ENCODE measurements around the gene PSPH.

PSPH gene

DNA sequence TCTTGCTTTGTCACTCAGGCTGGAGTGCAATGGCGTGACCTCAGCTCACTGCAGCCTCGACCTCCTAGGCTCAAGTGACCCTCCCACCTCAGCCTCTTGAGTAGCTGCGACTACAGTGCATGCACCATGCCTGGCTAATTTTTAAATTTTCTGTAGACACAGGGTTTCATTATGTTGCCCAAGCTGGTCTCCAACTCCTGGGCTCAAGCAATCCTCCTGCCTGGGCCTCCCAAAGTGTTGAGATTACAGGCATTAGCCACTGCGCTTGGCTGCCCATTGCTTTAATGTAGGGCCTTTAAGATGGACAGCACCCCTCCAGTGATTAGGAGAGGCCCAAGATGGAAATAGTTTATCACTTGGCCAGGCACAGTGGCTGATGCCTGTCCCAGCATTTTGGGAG, 47.5 kb downstream of the PSPH start:
- DNase-seq, result no peak
- peaks cover 15% of the 10 kb centered on the region for H3K36me3 Mint-ChIP-seq (ENCODE audit: low read depth)
- no peaks in the 10 kb centered on the region for H3K9me3 Mint-ChIP-seq
- no peak overlapping the region for H3K27ac Mint-ChIP-seq
- no peaks in the 10 kb centered on the region for H3K27me3 Mint-ChIP-seq
- peaks cover 17% of the 10 kb centered on the region for H3K4me1 Mint-ChIP-seq (ENCODE audit: low read depth)
- H3K4me3 Mint-ChIP-seq, result no peak overlapping the region

DNA sequence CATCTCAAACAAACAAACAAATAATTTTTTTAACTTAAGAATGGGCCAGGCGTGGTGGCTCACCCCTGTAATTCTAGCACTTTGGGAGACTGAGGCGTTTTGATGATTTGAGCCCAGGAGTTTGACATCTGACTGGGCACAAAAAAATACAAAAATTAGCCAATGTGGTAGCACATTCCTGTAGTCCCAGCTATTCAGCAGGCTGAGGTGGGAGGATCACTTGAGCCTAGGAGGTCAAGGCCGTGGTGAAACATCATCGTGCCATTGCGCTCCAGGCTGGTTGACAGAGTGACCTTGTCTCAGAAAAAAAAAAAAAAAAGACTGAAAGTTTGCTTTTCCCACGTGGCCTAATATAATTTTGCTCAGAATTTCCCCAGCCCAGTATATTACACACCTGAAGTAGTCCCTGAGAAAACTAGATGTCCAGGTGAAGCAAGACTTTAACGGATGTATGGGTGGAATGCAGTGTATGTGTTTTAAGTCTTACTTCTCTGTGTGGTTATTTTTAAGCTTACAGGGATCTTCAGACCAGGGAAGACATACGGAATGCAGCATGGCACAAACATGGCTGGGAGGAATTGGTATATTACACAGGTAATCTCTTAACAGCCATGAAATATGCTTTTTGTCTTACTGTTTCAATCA, 54.3 kb downstream of the PSPH start:
- Mint-ChIP-seq H3K27me3 (no peaks in the 10 kb centered on the region), H3K36me3 (ENCODE audit: low read depth) (peaks cover 69% of the 10 kb centered on the region), H3K4me1 (ENCODE audit: low read depth) (peaks cover 19% of the 10 kb centered on the region), H3K9me3 (no peaks in the 10 kb centered on the region), H3K27ac (peak overlapping the region; percentile 57), H3K4me3 (no peak overlapping the region)
- no peak for DNase-seq

DNA sequence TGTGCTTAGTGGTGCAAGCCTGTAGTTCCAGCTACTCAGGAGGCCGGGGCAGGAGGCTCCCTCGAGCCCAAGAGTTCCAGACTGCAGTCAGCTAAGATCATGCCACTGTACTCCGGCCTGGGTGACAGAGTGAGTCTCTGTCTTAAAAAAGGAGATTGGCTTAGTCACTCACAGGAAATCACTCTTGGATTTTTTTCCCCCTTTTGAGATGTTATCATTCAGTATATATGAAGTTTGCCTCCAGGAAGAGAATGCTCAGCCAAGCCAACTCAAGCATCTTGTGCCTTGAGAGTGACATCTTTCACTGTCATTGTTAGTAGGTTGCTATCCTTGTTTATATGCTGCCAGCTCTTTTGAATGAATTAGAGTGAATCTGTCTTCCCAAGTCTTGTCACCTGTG, 58.9 kb downstream of the PSPH start:
- Mint-ChIP-seq H3K4me1 (ENCODE audit: low read depth) (no peaks in the 10 kb centered on the region), H3K9me3 (no peaks in the 10 kb centered on the region), H3K4me3 (no peak overlapping the region), H3K27ac (peak overlapping the region; percentile 42), H3K27me3 (no peaks in the 10 kb centered on the region), H3K36me3 (ENCODE audit: low read depth) (peaks cover 78% of the 10 kb centered on the region)
- no peak for DNase-seq

DNA sequence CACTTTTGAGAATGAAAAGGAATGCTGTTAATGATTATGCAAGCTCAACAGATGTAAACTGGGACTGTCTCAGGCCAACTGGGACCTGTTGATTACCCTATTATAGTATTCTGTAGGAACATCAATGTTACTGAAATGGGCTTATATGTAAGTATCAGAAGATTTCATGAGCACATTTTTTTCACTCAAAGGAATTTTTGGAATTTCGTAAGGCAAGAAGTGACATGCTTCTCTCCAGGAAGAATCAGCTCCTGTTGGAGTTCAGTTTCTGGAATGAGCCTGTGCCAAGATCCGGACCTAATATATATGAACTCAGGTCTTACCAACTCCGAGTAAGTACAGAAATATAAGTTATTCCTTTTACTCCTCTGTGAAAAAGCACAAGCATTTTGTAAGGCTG, 67.7 kb downstream of the PSPH start:
- Mint-ChIP-seq H3K36me3 (ENCODE audit: low read depth) (peaks cover 75% of the 10 kb centered on the region), H3K27me3 (no peaks in the 10 kb centered on the region), H3K27ac (no peak overlapping the region), H3K9me3 (no peaks in the 10 kb centered on the region), H3K4me3 (no peak overlapping the region), H3K4me1 (ENCODE audit: low read depth) (no peaks in the 10 kb centered on the region)
- DNase-seq, result no peak

DNA sequence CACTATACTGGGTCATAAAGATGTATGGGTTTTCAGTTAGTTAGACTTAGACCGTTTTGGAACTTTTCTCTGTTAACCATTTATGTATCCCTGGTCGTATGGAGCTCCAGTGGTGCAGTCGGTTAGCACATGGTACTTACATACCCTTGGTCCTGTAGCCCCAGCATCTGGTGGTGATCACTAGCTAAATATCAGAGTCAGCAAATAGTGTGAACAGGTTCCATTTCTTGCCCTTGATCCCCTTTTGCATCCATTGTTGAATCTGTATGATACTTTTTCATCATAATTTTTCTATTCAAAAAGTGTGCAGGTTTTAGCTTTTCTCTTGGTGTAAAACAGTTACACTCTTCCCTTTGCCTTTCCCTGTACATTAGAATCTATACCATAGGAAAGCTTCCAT, 71.0 kb downstream of the PSPH start:
- Mint-ChIP-seq H3K27me3 (no peaks in the 10 kb centered on the region), H3K4me1 (ENCODE audit: low read depth) (peaks cover 1% of the 10 kb centered on the region)

DNA sequence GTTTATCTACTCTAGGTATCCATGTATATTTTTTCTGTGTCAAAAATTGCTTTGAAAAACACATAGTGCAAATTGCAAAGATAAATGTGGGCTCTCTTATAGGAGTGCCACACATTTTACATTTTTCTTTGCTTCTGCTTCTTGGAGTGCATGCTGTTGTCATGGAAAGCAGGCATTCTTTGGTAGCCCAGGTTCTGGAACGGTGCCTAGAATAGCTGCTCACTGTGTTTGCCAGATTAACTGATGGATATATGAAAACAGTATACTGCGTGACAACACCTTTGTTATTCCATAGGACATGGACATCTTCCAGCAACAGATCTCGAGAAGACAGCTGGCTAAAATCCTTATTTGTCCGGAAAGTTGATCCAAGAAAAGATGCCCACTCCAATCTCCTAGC, 73.4 kb downstream of the PSPH start:
- Mint-ChIP-seq H3K27ac (no peak overlapping the region), H3K4me1 (ENCODE audit: low read depth) (peaks cover 6% of the 10 kb centered on the region), H3K4me3 (no peak overlapping the region), H3K27me3 (no peaks in the 10 kb centered on the region), H3K36me3 (ENCODE audit: low read depth) (peaks cover 54% of the 10 kb centered on the region), H3K9me3 (no peaks in the 10 kb centered on the region)
- DNase-seq, result no peak

More for the DNA sequence above, 71.0 kb downstream of the PSPH start:
- Mint-ChIP-seq H3K9me3 (no peaks in the 10 kb centered on the region), H3K27ac (no peak overlapping the region), H3K4me3 (no peak overlapping the region), H3K36me3 (ENCODE audit: low read depth) (peaks cover 66% of the 10 kb centered on the region)
- no peak for DNase-seq

DNA sequence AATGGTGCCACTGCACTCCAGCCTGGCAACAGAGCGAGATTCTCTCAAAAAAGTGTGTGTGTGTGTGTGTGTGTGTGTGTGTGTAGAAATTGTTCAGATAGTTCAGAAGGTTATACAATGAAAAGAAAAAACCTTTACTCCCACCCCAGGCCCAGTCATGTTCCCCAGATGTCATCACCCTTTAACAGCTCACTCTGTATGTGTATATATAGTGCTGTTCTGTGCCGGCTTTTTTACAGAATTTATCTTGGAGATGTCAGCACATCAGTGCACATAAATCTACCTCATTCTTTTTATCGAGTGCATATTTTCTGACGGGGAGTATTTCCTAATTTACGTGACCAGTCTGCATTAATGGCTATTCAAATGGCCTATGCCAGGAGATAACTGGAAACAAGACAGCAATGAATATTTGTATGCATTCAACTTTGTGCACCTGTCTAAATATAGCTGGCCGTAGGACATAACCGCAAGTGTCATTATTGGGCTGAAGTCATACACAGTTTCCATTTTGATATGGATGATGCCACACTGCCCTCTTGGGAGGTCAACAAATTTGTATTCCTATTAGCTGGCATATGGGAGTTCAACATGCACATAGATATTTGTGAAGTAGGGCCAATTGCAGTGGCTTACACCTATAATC, 75.1 kb downstream of the PSPH start:
- no peak for DNase-seq
- Mint-ChIP-seq H3K4me1 (ENCODE audit: low read depth) (peaks cover 10% of the 10 kb centered on the region), H3K9me3 (no peaks in the 10 kb centered on the region), H3K27ac (no peak overlapping the region), H3K27me3 (no peaks in the 10 kb centered on the region), H3K36me3 (ENCODE audit: low read depth) (peaks cover 42% of the 10 kb centered on the region), H3K4me3 (no peak overlapping the region)

DNA sequence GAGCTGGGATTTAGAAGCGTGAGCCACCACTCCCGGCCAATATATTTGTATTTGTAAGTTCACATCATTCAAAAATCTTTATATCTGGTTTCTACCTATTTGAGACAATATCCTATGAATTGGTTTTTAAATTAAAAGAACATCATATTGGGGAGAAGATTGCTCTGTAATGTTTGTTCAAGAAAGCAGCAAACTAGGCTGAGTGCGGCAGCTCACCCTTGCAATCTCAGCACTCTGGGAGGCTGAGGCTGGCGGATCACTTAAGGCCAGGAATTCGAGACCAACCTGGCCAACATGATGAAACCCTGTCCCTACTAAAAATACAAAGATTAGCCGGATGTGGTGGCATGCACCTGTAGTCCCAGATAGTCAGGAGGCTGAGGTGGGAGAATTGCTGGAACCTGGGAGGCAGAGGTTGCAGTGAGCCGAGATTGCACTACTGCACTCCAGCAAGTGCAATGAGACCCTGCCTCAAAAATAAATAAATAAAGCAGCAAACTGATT, 77.4 kb downstream of the PSPH start:
- Mint-ChIP-seq H3K4me3 (no peak overlapping the region), H3K36me3 (ENCODE audit: low read depth) (peaks cover 34% of the 10 kb centered on the region), H3K4me1 (ENCODE audit: low read depth) (peaks cover 26% of the 10 kb centered on the region), H3K9me3 (no peaks in the 10 kb centered on the region), H3K27ac (no peak overlapping the region), H3K27me3 (no peaks in the 10 kb centered on the region)
- DNase-seq, result no peak

DNA sequence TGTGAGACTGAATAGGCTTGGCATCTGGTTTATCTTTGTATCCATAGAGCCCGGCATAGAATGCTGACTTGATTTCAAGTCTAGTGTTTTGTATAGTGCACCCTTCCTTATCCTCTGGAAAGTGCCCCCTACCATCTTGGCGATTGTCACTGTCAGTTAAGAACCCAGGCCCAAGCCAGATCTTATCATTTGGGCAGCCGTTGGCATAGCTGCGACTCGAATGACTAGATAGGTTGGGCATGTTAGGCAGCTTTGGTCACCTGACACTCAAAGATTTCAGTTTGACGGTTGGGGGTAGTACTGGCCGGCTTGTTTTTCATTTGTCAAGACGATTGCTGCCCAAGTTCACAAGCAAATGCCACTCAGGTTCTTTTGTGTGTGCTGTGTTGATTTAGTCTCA, 80.3 kb downstream of the PSPH start:
- Mint-ChIP-seq H3K4me1 (ENCODE audit: low read depth) (peaks cover 41% of the 10 kb centered on the region), H3K9me3 (no peaks in the 10 kb centered on the region), H3K27ac (peak overlapping the region; percentile 5), H3K4me3 (no peak overlapping the region), H3K27me3 (no peaks in the 10 kb centered on the region), H3K36me3 (ENCODE audit: low read depth) (peaks cover 35% of the 10 kb centered on the region)
- DNase-seq, result no peak

DNA sequence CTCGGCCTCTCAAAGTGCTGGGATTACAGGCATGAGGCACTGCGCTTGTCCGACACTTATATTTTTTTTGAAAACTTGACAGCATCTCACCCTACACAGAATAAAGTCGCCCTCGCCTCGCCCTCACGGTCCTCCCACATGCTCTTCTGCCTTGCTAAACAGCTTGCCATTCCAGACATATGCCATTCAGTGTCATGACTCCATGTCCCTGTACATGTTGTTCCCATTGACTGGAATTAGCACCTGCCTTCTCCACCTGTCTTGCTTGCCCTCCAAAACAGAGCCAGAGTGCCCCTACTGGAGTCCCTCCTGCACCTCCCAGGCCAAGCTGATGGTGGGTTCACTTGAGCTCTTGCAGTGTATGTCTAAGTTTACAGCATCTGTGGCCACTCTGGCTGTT, 80.7 kb downstream of the PSPH start:
- Mint-ChIP-seq H3K4me3 (no peak overlapping the region), H3K4me1 (ENCODE audit: low read depth) (peaks cover 45% of the 10 kb centered on the region), H3K9me3 (no peaks in the 10 kb centered on the region), H3K27ac (peak overlapping the region; percentile 5), H3K27me3 (no peaks in the 10 kb centered on the region), H3K36me3 (ENCODE audit: low read depth) (peaks cover 39% of the 10 kb centered on the region)
- DNase-seq, result no peak

DNA sequence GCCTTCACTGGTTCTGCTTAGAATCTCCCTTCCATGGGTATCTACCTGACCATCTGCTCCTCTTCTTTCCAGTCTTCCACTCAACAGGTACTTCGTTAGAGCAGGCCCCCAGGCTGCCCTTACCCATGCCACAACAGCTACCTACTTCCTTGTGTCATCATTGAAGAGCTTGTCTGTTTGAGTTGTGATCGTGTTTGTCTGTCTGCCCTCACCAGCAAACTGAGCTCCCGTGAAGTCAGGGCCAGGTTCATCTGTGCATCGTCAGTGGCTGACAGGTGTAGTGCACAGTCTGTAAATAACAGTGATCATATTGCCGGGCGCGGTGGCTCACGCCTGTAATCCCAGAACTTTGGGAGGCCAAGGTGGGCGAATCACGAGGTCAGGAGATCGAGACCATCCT, 81.9 kb downstream of the PSPH start:
- DNase-seq, result no peak
- peaks cover 45% of the 10 kb centered on the region for H3K4me1 Mint-ChIP-seq (ENCODE audit: low read depth)
- no peaks in the 10 kb centered on the region for H3K9me3 Mint-ChIP-seq
- H3K27me3 Mint-ChIP-seq, result no peaks in the 10 kb centered on the region
- no peak overlapping the region for H3K4me3 Mint-ChIP-seq
- H3K36me3 Mint-ChIP-seq (ENCODE audit: low read depth), result peaks cover 40% of the 10 kb centered on the region
- H3K27ac Mint-ChIP-seq, result peak overlapping the region; percentile 58

DNA sequence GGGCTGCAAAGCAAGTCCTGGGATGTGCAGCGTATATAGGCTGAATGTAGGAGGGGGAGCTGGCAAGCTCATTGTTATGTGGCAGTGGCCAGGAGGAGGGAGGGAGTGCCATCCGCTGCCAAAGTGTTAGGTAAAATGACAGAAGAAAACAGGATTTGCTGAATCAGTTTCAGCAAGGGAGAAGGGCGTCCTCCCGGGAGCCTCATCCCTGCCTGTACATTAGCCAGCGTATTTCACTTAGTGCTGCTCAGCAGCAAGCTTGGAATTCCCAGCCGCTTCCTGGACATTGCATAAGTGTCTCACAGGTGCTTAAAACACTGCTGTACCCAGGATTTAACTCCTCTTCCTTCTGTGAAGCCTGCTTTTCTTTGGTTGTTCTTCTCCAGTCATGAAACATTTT, 84.4 kb downstream of the PSPH start:
- no peak for DNase-seq
- Mint-ChIP-seq H3K27me3 (no peaks in the 10 kb centered on the region), H3K27ac (peak overlapping the region; percentile 57), H3K4me3 (no peak overlapping the region), H3K36me3 (ENCODE audit: low read depth) (peaks cover 39% of the 10 kb centered on the region), H3K4me1 (ENCODE audit: low read depth) (peaks cover 55% of the 10 kb centered on the region), H3K9me3 (no peaks in the 10 kb centered on the region)

DNA sequence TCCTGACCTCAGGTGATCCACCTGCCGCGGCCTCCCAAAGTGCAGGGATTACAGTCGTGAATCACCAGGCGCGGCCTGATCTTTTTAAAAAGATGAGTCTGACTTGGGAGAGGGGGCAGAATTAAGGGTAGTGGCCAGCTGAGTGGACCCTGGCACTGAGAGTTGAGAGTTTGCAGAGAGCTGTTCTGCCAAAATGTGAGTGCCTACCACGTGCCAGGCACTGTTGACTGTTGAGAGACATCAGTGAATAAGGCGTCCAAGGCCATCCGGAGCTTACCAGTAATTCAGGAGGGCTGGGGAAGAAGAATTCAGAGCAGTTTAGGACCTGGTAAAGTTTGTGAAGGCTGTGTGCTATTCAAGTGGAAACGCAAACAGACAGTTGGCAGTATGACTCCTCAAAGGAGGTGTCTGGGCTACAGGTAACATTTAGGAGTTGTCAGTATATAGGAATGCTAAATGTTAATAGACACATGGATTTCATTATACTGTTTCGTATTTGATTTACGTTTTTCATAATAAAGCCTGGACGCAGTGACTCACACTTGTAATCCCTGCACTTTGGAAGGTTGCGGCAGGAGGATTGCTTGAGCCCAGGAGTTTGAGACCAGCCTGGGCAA, 85.3 kb downstream of the PSPH start:
- Mint-ChIP-seq H3K36me3 (ENCODE audit: low read depth) (peaks cover 38% of the 10 kb centered on the region), H3K27ac (peak overlapping the region; percentile 59), H3K9me3 (no peaks in the 10 kb centered on the region), H3K4me1 (ENCODE audit: low read depth) (peaks cover 49% of the 10 kb centered on the region), H3K4me3 (peak overlapping the region; percentile 90), H3K27me3 (no peaks in the 10 kb centered on the region)
- DNase-seq, result no peak

DNA sequence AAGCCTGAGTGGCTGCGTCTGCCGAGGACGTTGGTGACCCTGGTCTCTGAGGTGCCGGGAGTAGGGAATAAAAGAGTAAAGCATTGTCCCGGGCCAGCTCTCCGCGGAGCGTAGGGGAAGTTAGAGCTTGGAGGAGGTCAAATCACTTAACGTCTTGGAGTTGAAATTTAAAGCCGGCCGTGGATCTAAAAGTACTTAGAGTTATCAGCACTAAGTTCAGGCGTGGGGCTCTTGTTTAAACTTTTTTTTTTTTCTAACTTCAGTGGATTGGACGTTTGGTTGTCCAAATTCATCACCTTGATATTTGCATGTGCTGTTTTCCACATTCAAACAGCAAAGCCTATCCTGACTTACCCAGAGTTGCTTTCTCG, 86.2 kb downstream of the PSPH start:
- H3K4me1 Mint-ChIP-seq (ENCODE audit: low read depth), result peaks cover 44% of the 10 kb centered on the region
- peak overlapping the region; percentile 90 for H3K4me3 Mint-ChIP-seq
- DNase-seq, result no peak
- peak overlapping the region; percentile 94 for H3K27ac Mint-ChIP-seq
- no peaks in the 10 kb centered on the region for H3K9me3 Mint-ChIP-seq
- no peaks in the 10 kb centered on the region for H3K27me3 Mint-ChIP-seq
- peaks cover 33% of the 10 kb centered on the region for H3K36me3 Mint-ChIP-seq (ENCODE audit: low read depth)

All from activated T-cell treated with anti-CD3 and anti-CD28 coated beads, Interleukin-2, amount 50 U/mL, for 24 hours (primary cell).